Sigmoid colon (tissue), 4 donors: ENCODE results near the gene CTNNBL1.

Experiments
- EP300 ChIP-seq, 4 donors: sonication (generic); formaldehyde crosslinking; IDR thresholded peaks; one replicate each; pipeline ENCODE4 v1.6.1; 2017; ENCODE audit warnings: antibody characterized with exemption in 4 of 4
- POLR2A ChIP-seq, 2 donors: fragments of 450-650 bp; IDR thresholded peaks; one replicate each; pipeline ENCODE4 v1.6.1; 2016; ENCODE audit warnings: antibody characterized with exemption in 2 of 2, mild to moderate bottlenecking in 2 of 2, moderate library complexity in 2 of 2
- TF ChIP-seq, protein P1 (sequence below), 4 experiments: fragments of 450-650 bp in 3 of 4; fragments of 200-600 bp in 1 of 4; IDR thresholded peaks; one replicate each; pipeline ENCODE4 v1.5.1; 2016 to 2019; ENCODE audit warnings: antibody characterized with exemption in 4 of 4, mild to moderate bottlenecking in 3 of 4, moderate library complexity in 2 of 4

DNA sequence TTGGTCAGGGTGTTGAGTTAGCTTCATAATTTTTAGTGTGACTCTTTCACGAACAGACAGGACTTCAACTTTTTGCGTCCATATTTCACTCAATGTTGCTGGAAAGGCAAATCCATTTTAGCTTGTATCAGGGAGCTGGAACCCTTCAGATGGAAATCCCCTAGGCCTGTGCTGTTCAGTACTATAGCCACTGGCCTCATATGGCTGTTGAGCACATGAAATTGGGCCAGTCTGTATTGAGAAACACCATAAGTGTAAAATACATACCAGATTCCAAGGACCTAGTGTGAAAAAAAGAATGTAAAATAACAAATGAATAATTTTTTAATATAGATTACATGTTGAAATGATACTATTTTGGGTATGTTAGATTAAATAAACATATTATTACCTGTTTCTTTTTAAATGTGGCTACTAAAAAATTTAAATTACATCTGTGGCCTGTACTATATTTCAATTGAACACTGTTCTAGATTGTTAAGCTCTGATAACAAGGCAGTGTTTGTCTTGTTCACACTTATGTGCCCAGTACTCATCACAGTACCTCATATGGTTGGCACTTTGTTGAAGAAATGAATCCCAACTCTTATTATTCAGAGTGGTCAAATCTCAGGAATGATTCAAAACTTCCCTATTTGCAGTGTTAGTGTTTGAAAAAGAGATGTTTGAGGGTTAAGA lies 34.3 kb downstream of the CTNNBL1 start:
- no peak for TF ChIP-seq POLR2A (IDR thresholded peaks at IDR 0.05)
- TF ChIP-seq, protein P1, sequence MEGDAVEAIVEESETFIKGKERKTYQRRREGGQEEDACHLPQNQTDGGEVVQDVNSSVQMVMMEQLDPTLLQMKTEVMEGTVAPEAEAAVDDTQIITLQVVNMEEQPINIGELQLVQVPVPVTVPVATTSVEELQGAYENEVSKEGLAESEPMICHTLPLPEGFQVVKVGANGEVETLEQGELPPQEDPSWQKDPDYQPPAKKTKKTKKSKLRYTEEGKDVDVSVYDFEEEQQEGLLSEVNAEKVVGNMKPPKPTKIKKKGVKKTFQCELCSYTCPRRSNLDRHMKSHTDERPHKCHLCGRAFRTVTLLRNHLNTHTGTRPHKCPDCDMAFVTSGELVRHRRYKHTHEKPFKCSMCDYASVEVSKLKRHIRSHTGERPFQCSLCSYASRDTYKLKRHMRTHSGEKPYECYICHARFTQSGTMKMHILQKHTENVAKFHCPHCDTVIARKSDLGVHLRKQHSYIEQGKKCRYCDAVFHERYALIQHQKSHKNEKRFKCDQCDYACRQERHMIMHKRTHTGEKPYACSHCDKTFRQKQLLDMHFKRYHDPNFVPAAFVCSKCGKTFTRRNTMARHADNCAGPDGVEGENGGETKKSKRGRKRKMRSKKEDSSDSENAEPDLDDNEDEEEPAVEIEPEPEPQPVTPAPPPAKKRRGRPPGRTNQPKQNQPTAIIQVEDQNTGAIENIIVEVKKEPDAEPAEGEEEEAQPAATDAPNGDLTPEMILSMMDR (IDR thresholded peaks at IDR 0.05) = no peak
- no peak for TF ChIP-seq EP300 (IDR thresholded peaks at IDR 0.05)
